H1 (cell line): ENCODE measurements around the gene ASTN2. TPM values are rescaled to one million over a fixed set of nuclear protein-coding genes. Genes with fewer than 3 reads are reported as not detected.

ENCODE experiments used
- CTCF ChIA-PET: fragments of 300-600 bp; sonication (Branson Sonifier 250); formaldehyde crosslinking; loops from one replicate; lab custom pipeline; 2021; ENCODE audit not compliant: partially characterized antibody; lab: Charles Lee
- POLR2A ChIA-PET: fragments of 300-600 bp; sonication (Branson Sonifier 250); formaldehyde crosslinking; loops from one replicate; lab custom pipeline; 2021; ENCODE audit warnings: inconsistent platforms; ENCODE audit not compliant: partially characterized antibody; lab: Charles Lee
- DNase-seq, 2 experiments: peaks; one replicate each; pipeline versions ENCODE4 v3.0.0 to v3.0.0-alpha.2; 2010 to 2022; ENCODE audit warnings: low spot score in 2 of 2, low read depth in 1 of 2, mixed read lengths in 1 of 2
- FAIRE-seq: peaks from 2 replicates; lab custom pipeline; 2011; peaks lifted over from hg19 to GRCh38; lab: Jason Lieb, UNC
- H2AFZ ChIP-seq: 2 replicates; pipeline ENCODE4 v1.8.1; 2012; ENCODE audit warnings: low read length, inconsistent platforms
- H2AK5ac ChIP-seq: 2 replicates; pipeline ENCODE4 v1.6.1; 2013; ENCODE audit warnings: low read depth, low read length
- H2BK120ac ChIP-seq: replicated peaks from 2 replicates; pipeline ENCODE3; 2013; ENCODE audit warnings: low read depth, low read length, inconsistent platforms
- H2BK12ac ChIP-seq: 2 replicates; pipeline ENCODE4 v1.6.1; 2013; ENCODE audit warnings: low read depth, low read length
- H2BK15ac ChIP-seq: 2 replicates; pipeline ENCODE4 v1.6.1; 2013; ENCODE audit warnings: low read length
- H2BK20ac ChIP-seq: 2 replicates; pipeline ENCODE4 v1.6.1; 2013; ENCODE audit warnings: low read length
- H2BK5ac ChIP-seq: 2 replicates; pipeline ENCODE4 v1.6.1; 2013; ENCODE audit warnings: low read depth, low read length
- H3K14ac ChIP-seq: 2 replicates; pipeline ENCODE4 v1.6.1; 2013; ENCODE audit warnings: inconsistent platforms; ENCODE audit not compliant: insufficient read length
- H3K18ac ChIP-seq: 2 replicates; pipeline ENCODE4 v1.6.1; 2013; ENCODE audit warnings: low read length; ENCODE audit errors: extremely low read depth
- H3K23ac ChIP-seq: 2 replicates; pipeline ENCODE4 v1.6.1; 2013; ENCODE audit warnings: inconsistent platforms; ENCODE audit not compliant: insufficient read length
- H3K23me2 ChIP-seq: 2 replicates; pipeline ENCODE4 v1.6.1; 2013; ENCODE audit warnings: low read depth, low read length
- H3K27ac ChIP-seq: 2 replicates; pipeline ENCODE4 v1.6.1; 2011; ENCODE audit warnings: low read depth, low read length, inconsistent platforms
- H3K27me3 ChIP-seq, 4 experiments: replicated peaks in 1 of 4; 1 replicate in 1 of 4; 2 replicates in 3 of 4; pipeline versions ENCODE4 v1.6.1 to v1.8.1; 2011 to 2013; ENCODE audit warnings: low read length in 3 of 4, mild to moderate bottlenecking in 3 of 4, inconsistent platforms in 2 of 4, mixed read lengths in 2 of 4, moderate library complexity in 1 of 4; ENCODE audit not compliant: control insufficient read depth in 3 of 4, insufficient read depth in 3 of 4; ENCODE audit errors: extremely low read depth in 1 of 4
- H3K36me3 ChIP-seq, 4 experiments: 2 replicates each; pipeline versions ENCODE4 v1.6.1 to v1.8.1; 2011 to 2013; ENCODE audit warnings: mild to moderate bottlenecking in 4 of 4, low read length in 3 of 4, moderate library complexity in 2 of 4, control low read depth in 1 of 4, inconsistent platforms in 1 of 4; ENCODE audit not compliant: insufficient read depth in 4 of 4, control insufficient read depth in 2 of 4
- H3K4ac ChIP-seq: replicated peaks from 2 replicates; pipeline ENCODE3; 2013; ENCODE audit warnings: low read length, low read depth, mixed read lengths, inconsistent platforms; ENCODE audit not compliant: insufficient read length
- H3K4me1 ChIP-seq, 4 experiments: replicated peaks in 1 of 4; 1 replicate in 1 of 4; 2 replicates in 3 of 4; pipeline versions ENCODE4 v1.6.1 to v1.8.1; 2011 to 2013; ENCODE audit warnings: low read length in 3 of 4, inconsistent platforms in 2 of 4, mixed read lengths in 1 of 4; ENCODE audit not compliant: insufficient read depth in 4 of 4, control insufficient read depth in 3 of 4
- H3K4me2 ChIP-seq, 2 experiments: 2 replicates each; pipeline versions ENCODE4 v1.6.1 to v1.8.1; 2011 to 2013; ENCODE audit warnings: low read depth in 2 of 2, low read length in 2 of 2, control low read depth in 1 of 2, inconsistent platforms in 1 of 2, mild to moderate bottlenecking in 1 of 2; ENCODE audit not compliant: insufficient read depth in 1 of 2
- H3K4me3 ChIP-seq, 4 experiments: fragments of 200-600, 300-600 bp in 1 of 4; sonication (generic), shearing (Covaris generic), sonication (Bioruptor Twin) in 1 of 4; 2 replicates each; pipeline versions ENCODE4 v1.5.1 to v1.8.1; 2011 to 2016; ENCODE audit warnings: low read length in 4 of 4, low read depth in 3 of 4, control low read depth in 2 of 4, inconsistent platforms in 2 of 4, mild to moderate bottlenecking in 2 of 4, mixed read lengths in 1 of 4, moderate library complexity in 1 of 4; ENCODE audit not compliant: insufficient read depth in 2 of 4; ENCODE audit errors: extremely low read depth in 1 of 4
- H3K56ac ChIP-seq: replicated peaks from 2 replicates; pipeline ENCODE3; 2013; ENCODE audit warnings: low read depth, mild to moderate bottlenecking, mixed read lengths, low read length, inconsistent platforms; ENCODE audit not compliant: insufficient read length
- H3K79me1 ChIP-seq: 2 replicates; pipeline ENCODE4 v1.6.1; 2013; ENCODE audit warnings: low read depth, low read length, control low read depth
- H3K79me2 ChIP-seq, 2 experiments: 2 replicates each; pipeline versions ENCODE4 v1.6.1 to v1.8.1; 2012 to 2013; ENCODE audit warnings: low read length in 2 of 2, mild to moderate bottlenecking in 2 of 2, inconsistent platforms in 1 of 2; ENCODE audit not compliant: insufficient read depth in 2 of 2, control insufficient read depth in 1 of 2
- H3K9ac ChIP-seq, 4 experiments: replicated peaks in 1 of 4; 1 replicate in 1 of 4; 2 replicates in 3 of 4; pipeline versions ENCODE4 v1.6.1 to v1.8.1; 2011 to 2013; ENCODE audit warnings: low read depth in 3 of 4, low read length in 3 of 4, control low read depth in 2 of 4, mild to moderate bottlenecking in 2 of 4, moderate library complexity in 2 of 4, inconsistent platforms in 1 of 4; ENCODE audit errors: extremely low read depth in 1 of 4
- H3K9me3 ChIP-seq, 2 experiments: 2 replicates each; pipeline versions ENCODE4 v1.6.1 to v1.8.1; 2012 to 2013; ENCODE audit warnings: mild to moderate bottlenecking in 2 of 2, moderate library complexity in 2 of 2, control low read depth in 1 of 2, inconsistent platforms in 1 of 2, low read depth in 1 of 2, low read length in 1 of 2, mixed read lengths in 1 of 2; ENCODE audit not compliant: insufficient read depth in 2 of 2
- H4K20me1 ChIP-seq, 2 experiments: replicated peaks in 1 of 2; 2 replicates each; pipeline versions ENCODE3 to v1.8.1; 2011 to 2013; ENCODE audit warnings: inconsistent platforms in 2 of 2, low read length in 2 of 2, mild to moderate bottlenecking in 1 of 2; ENCODE audit not compliant: insufficient read depth in 2 of 2, control insufficient read depth in 1 of 2
- H4K5ac ChIP-seq: 2 replicates; pipeline ENCODE4 v1.6.1; 2013; ENCODE audit warnings: low read length, low read depth, mixed read lengths, inconsistent platforms; ENCODE audit not compliant: insufficient read length
- H4K8ac ChIP-seq: 2 replicates; pipeline ENCODE4 v1.8.0; 2013; ENCODE audit warnings: mild to moderate bottlenecking, moderate library complexity, low read length, inconsistent platforms; ENCODE audit not compliant: insufficient read depth; ENCODE audit errors: extremely low read depth
- H4K91ac ChIP-seq: replicated peaks from 2 replicates; pipeline ENCODE3; 2013; ENCODE audit warnings: low read length, mixed read lengths, inconsistent platforms; ENCODE audit not compliant: insufficient read length
- FOSL1 ChIP-seq: IDR thresholded peaks from 2 replicates; pipeline ENCODE4 v1.6.1; 2011; ENCODE audit warnings: mild to moderate bottlenecking, low read depth, low read length, moderate library complexity; ENCODE audit not compliant: insufficient read depth
- GABPA ChIP-seq: IDR thresholded peaks from 2 replicates; pipeline ENCODE4 v1.6.1; 2011; ENCODE audit warnings: mild to moderate bottlenecking, low read length, moderate library complexity, borderline replicate concordance; ENCODE audit not compliant: insufficient read depth
- KDM1A ChIP-seq: fragments of 200-600, 300-600 bp; sonication (generic); IDR thresholded peaks from 2 replicates; pipeline ENCODE4 v1.7.1; 2016; ENCODE audit warnings: mild to moderate bottlenecking, low read length, borderline replicate concordance
- SIN3A ChIP-seq, 2 experiments: IDR thresholded peaks in 1 of 2; conservative IDR thresholded peaks in 1 of 2; 2 replicates each; pipeline ENCODE4 v1.6.1; 2011 to 2012; ENCODE audit warnings: low read length in 2 of 2, improper control_type of control experiment in 1 of 2, low read depth in 1 of 2, mild to moderate bottlenecking in 1 of 2
- WGBS, 2 experiments: shearing (Covaris generic) in 1 of 2; methylation state at CpG; one replicate each; pipeline versions ENCODE4 v1.1.6 to v1.1.7; 2013 to 2015; ENCODE audit warnings: low lambda C conversion rate in 2 of 2, mixed read lengths in 2 of 2, inconsistent platforms in 1 of 2, low coverage in 1 of 2, missing lambda C conversion rate in 1 of 2; ENCODE audit not compliant: insufficient replicate concordance in 2 of 2, insufficient coverage in 1 of 2, insufficient read length in 1 of 2; ENCODE audit errors: extremely low coverage in 1 of 2, missing lambda C conversion rate in 1 of 2; 5-methylcytosine and 5-hydroxymethylcytosine counted together
- polyA plus RNA-seq, 7 experiments: library from polyadenylated mRNA; depleted of rRNA in 3 of 7; stranded (reverse) in 5 of 7; unstranded in 2 of 7; fragments of >200 nt in 5 of 7; fragments of 200-250 nt in 2 of 7; gene quantifications; 1 replicate in 5 of 7; 2 replicates in 1 of 7; 4 replicates in 1 of 7; pipeline versions ENCODE4 v1.2.1 to v1.2.3, GENCODE V29; 2011 to 2013; ENCODE audit warnings: missing spikeins in 2 of 7, mixed read lengths in 2 of 7
- total RNA-seq: library from RNA; stranded (reverse); fragmentation: NEBNext Ultra II Directional; extraction: Animal tissue kit (Norgen Biotek cat#: 25700); gene quantifications from 2 replicates; pipeline ENCODE4 v1.2.1, GENCODE V29; 2021

Gene ASTN2
- total and polyA plus RNA-seq, 2 of the 8 experiments (the other 6 are each of a cell fraction or from before 2014, with no cell fraction given) = 8.2 to 13.7 TPM

- H3K36me3 ChIP-seq = no peaks in the 10 kb centered on the region
- H3K9ac ChIP-seq = no peak overlapping the region
- H3K27me3 ChIP-seq = no peaks in the 10 kb centered on the region
- no peak overlapping the region for H3K56ac ChIP-seq
- H3K79me1 ChIP-seq = no peaks in the 10 kb centered on the region
- H3K4me1 ChIP-seq = peaks cover 0 to 9% (median 2%) of the 10 kb centered on the region in 4 experiments; a peak in 2 of 7 replicates
- no peak overlapping the region for H2BK20ac ChIP-seq
- no peak overlapping the region for H3K4ac ChIP-seq
- FAIRE-seq (no peak), DNase-seq (no peak)
- no peak overlapping the region for H2BK5ac ChIP-seq
- H3K27ac ChIP-seq = no peak overlapping the region
- no peak overlapping the region for H3K18ac ChIP-seq
- H3K4me2 ChIP-seq = no peak overlapping the region
- H2BK12ac ChIP-seq = no peak overlapping the region
- no peak overlapping the region for H2AFZ ChIP-seq
- H4K8ac ChIP-seq = no peak overlapping the region
- 89% methylated on average over 4 of the region's 4 CpGs; no CpG with 5 or more reads in 1 of the 2 experiments for WGBS, 2 experiments
- H3K4me3 ChIP-seq = no peak overlapping the region
- no peaks in the 10 kb centered on the region for H3K9me3 ChIP-seq
- H3K23ac ChIP-seq = no peak overlapping the region
- no peak overlapping the region for H4K91ac ChIP-seq
- ChIA-PET CTCF (no interaction called here), POLR2A (interaction anchor here (0.9 kb wide), 1 partner anchor 9 kb away, joined by 3 read pairs; no protein-coding TSS in a partner anchor)
- TF ChIP-seq FOSL1 (no peak), GABPA (no peak), SIN3A (conservative IDR thresholded peaks at IDR 0.05 in 1 of 2, IDR thresholded peaks at IDR 0.05 in 1 of 2; ENCODE audit: low read depth in 1 of 2, low read length in 2 of 2) (no peak), KDM1A (no peak)
- no peak overlapping the region for H2BK120ac ChIP-seq
- H4K20me1 ChIP-seq = no peaks in the 10 kb centered on the region
- H3K23me2 ChIP-seq = no peaks in the 10 kb centered on the region
- H3K14ac ChIP-seq = no peak overlapping the region
- no peak overlapping the region for H4K5ac ChIP-seq
- H3K79me2 ChIP-seq = no peaks in the 10 kb centered on the region
- no peak overlapping the region for H2AK5ac ChIP-seq
- H2BK15ac ChIP-seq = no peak overlapping the region
Observed at GRCh38 chr9:116718111-116718510, 696.7 kb downstream of the ASTN2 start.
